Stimulated activated CD8-positive, alpha-beta memory T cell treated with anti-CD3 and anti-CD28 coated beads, Interleukin-4, amount 100 ng/mL, for 24 hours (primary cell): Measurements from ENCODE around the gene DUSP2.

ENCODE experiments used
- DNase-seq: peaks from one replicate; pipeline ENCODE4 v3.0.0-alpha.2; 2020; ENCODE audit warnings: low read depth

The DUSP2 gene

GRCh38 chr2:96145036-96145847 lies at the start of gene DUSP2:
TSS of gene DUSP2 (minus strand) at chr2:96145440. CDS start at chr2:96145354, 86 bp downstream.
- DNase-seq: peak; percentile 90

GRCh38 chr2:96191937-96192670 lies 46.9 kb upstream of the DUSP2 start:
- DNase-seq: no peak

- no peak for DNase-seq
Measured at GRCh38 chr2:96188821-96189526, 43.7 kb upstream of the DUSP2 start.

- DNase-seq: no peak
Measured at GRCh38 chr2:96186562-96186961, 41.3 kb upstream of the DUSP2 start.

- no peak for DNase-seq
Measured at GRCh38 chr2:96185516-96185915, 40.3 kb upstream of the DUSP2 start.

- no peak for DNase-seq
Measured at GRCh38 chr2:96184989-96185388, 39.7 kb upstream of the DUSP2 start.

GRCh38 chr2:96184188-96184587 lies 38.9 kb upstream of the DUSP2 start:
- DNase-seq: no peak

- no peak for DNase-seq
Measured at GRCh38 chr2:96181529-96181928, 36.3 kb upstream of the DUSP2 start.

- no peak for DNase-seq
Measured at GRCh38 chr2:96180521-96180920, 35.3 kb upstream of the DUSP2 start.

GRCh38 chr2:96180002-96180401 lies 34.8 kb upstream of the DUSP2 start:
- no peak for DNase-seq

GRCh38 chr2:96176661-96177060 lies 31.4 kb upstream of the DUSP2 start:
- no peak for DNase-seq

- DNase-seq: no peak
Measured at GRCh38 chr2:96175951-96176350, 30.7 kb upstream of the DUSP2 start.

- peak; percentile 73 for DNase-seq
Measured at GRCh38 chr2:96174251-96175144, 29.3 kb upstream of the DUSP2 start.

GRCh38 chr2:96171831-96172230 lies 26.6 kb upstream of the DUSP2 start:
- no peak for DNase-seq

- no peak for DNase-seq
Measured at GRCh38 chr2:96170626-96171025, 25.4 kb upstream of the DUSP2 start.

- no peak for DNase-seq
Measured at GRCh38 chr2:96169868-96170507, 24.7 kb upstream of the DUSP2 start.

- DNase-seq: no peak
Measured at GRCh38 chr2:96167407-96168013, 22.3 kb upstream of the DUSP2 start.

GRCh38 chr2:96164459-96165184 lies 19.4 kb upstream of the DUSP2 start:
- peak; percentile 60 for DNase-seq

GRCh38 chr2:96163768-96164429 lies 18.7 kb upstream of the DUSP2 start:
- peak; percentile 83 for DNase-seq

GRCh38 chr2:96163415-96163767 lies 18.2 kb upstream of the DUSP2 start:
- DNase-seq: no peak
